DOHH2 (cell line): ENCODE measurements around the gene C20orf204.

ENCODE experiments used
- H3F3A ChIP-seq: fragments of 200-600 bp; sonication (generic), shearing (Covaris generic); 2 replicates; pipeline ENCODE4 v1.6.0; 2016; ENCODE audit warnings: antibody characterized with exemption, mild to moderate bottlenecking; ENCODE audit not compliant: control insufficient read depth, insufficient read depth
- H3K27ac ChIP-seq: fragments of 200-600 bp; sonication (generic); 2 replicates; pipeline ENCODE4 v1.5.1; 2014; ENCODE audit warnings: low read depth, mild to moderate bottlenecking, low read length, moderate library complexity
- H3K27me3 ChIP-seq: fragments of 200-600 bp; sonication (generic); 2 replicates; pipeline ENCODE4 v1.6.1; 2014; ENCODE audit warnings: mild to moderate bottlenecking, low read length, mixed read lengths; ENCODE audit not compliant: control insufficient read depth
- H3K36me3 ChIP-seq: fragments of 200-600 bp; sonication (generic); 2 replicates; pipeline ENCODE4 v1.6.1; 2014; ENCODE audit warnings: mild to moderate bottlenecking, low read length, moderate library complexity, mixed read lengths; ENCODE audit not compliant: control insufficient read depth
- H3K4me1 ChIP-seq: fragments of 200-600 bp; sonication (generic); 2 replicates; pipeline ENCODE4 v1.6.1; 2014; ENCODE audit warnings: mild to moderate bottlenecking, low read length, mixed read lengths; ENCODE audit not compliant: control insufficient read depth
- H3K4me2 ChIP-seq: fragments of 200-600 bp; sonication (generic); 2 replicates; pipeline ENCODE4 v1.6.0; 2014; ENCODE audit warnings: mild to moderate bottlenecking, low read length, moderate library complexity
- H3K4me3 ChIP-seq: fragments of 200-600 bp; sonication (generic); 2 replicates; pipeline ENCODE4 v1.5.1; 2014; ENCODE audit warnings: mild to moderate bottlenecking, low read length, mixed read lengths
- H3K79me2 ChIP-seq: fragments of 200-600 bp; sonication (generic); 2 replicates; pipeline ENCODE4 v1.6.1; 2014; ENCODE audit warnings: mild to moderate bottlenecking, low read length, mixed read lengths; ENCODE audit not compliant: control insufficient read depth
- H3K9me2 ChIP-seq: fragments of 200-600 bp; sonication (generic); replicated peaks from 2 replicates; pipeline ENCODE4 v1.6.1; 2014; ENCODE audit warnings: mild to moderate bottlenecking, low read length, mixed read lengths; ENCODE audit not compliant: control insufficient read depth
- H3K9me3 ChIP-seq: fragments of 200-600 bp; sonication (generic); 2 replicates; pipeline ENCODE4 v1.6.1; 2014; ENCODE audit warnings: antibody characterized with exemption, low read length, mixed read lengths; ENCODE audit not compliant: control insufficient read depth, insufficient read depth
- H4K20me1 ChIP-seq: fragments of 200-600 bp; sonication (generic); 2 replicates; pipeline ENCODE4 v1.6.0; 2014; ENCODE audit warnings: low read depth, mild to moderate bottlenecking, antibody characterized with exemption, low read length, moderate library complexity; ENCODE audit not compliant: control insufficient read depth, insufficient read depth
- EZH2phosphoT487 ChIP-seq: fragments of 200-600 bp; sonication (generic); IDR thresholded peaks from 2 replicates; pipeline ENCODE4 v1.6.1; 2017; ENCODE audit warnings: borderline replicate concordance, mild to moderate bottlenecking, antibody characterized with exemption, low read length, moderate library complexity, mixed read lengths
- TF ChIP-seq, protein P1 (sequence below): fragments of 200-600 bp; sonication (generic); IDR thresholded peaks from one replicate; pipeline ENCODE4 v1.5.1; 2014; ENCODE audit warnings: antibody characterized with exemption, mild to moderate bottlenecking, low read depth, low read length; ENCODE audit not compliant: poor library complexity, severe bottlenecking

C20orf204 gene

DNA sequence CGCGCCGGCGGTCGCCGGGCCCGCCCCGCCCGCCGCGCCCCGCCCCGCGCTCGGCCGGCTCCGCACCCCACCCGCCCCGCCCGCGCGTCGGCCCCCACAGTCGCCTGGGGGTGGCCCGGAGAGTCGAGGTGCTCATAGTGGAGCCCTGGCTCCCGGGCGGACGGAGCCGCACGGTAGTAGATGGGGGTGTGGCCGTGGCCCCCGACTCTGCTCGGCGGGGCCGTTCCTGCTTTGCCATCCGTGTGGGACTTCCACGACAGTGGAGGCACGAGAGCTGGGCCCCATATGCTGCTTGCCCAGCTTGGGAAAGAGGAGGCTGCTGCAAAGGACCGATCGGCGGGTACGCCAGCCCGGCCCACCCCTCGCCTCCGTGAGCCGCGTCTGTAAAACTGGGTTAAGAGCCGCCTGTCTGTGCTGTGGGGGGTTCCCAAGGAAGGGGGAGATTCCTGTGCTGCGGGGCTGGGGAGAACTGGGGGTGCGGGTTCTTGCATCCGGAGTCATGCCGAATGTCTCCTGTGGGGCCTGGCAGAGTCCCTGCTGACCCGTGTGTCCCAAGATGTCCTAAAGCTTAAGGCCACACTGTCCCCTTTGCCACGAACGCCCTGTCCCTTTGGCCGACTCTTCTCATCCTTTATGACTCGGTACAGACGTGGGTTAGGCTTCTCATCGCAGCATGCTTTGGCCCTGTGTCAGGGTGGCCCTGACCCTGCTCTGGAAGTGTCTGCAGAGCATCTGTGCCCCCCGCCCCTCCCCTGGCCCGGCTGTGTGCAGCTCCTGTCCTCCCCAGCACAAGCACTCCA is 44.2 kb downstream of the C20orf204 start, which contains the start of gene OPRL1:
TSS of gene OPRL1 (plus strand) at position 70 of the 800 bp plus-strand sequence. CDS start 12,639 bp downstream, outside the sequence.
- peaks cover 25% of the 10 kb centered on the region for H3K79me2 ChIP-seq
- peak within 1 kb of the TSS; percentile 95 for H3K4me2 ChIP-seq
- no peaks in the 10 kb centered on the region for H3K9me3 ChIP-seq
- H3K27me3 ChIP-seq: peaks cover 26% of the 10 kb centered on the region
- peak within 1 kb of the TSS; percentile 89 for H3K27ac ChIP-seq
- H4K20me1 ChIP-seq: no peaks in the 10 kb centered on the region
- H3F3A ChIP-seq: peaks cover 23% of the 10 kb centered on the region
- peaks cover 30% of the 10 kb centered on the region for H3K36me3 ChIP-seq
- TF ChIP-seq, protein P1, sequence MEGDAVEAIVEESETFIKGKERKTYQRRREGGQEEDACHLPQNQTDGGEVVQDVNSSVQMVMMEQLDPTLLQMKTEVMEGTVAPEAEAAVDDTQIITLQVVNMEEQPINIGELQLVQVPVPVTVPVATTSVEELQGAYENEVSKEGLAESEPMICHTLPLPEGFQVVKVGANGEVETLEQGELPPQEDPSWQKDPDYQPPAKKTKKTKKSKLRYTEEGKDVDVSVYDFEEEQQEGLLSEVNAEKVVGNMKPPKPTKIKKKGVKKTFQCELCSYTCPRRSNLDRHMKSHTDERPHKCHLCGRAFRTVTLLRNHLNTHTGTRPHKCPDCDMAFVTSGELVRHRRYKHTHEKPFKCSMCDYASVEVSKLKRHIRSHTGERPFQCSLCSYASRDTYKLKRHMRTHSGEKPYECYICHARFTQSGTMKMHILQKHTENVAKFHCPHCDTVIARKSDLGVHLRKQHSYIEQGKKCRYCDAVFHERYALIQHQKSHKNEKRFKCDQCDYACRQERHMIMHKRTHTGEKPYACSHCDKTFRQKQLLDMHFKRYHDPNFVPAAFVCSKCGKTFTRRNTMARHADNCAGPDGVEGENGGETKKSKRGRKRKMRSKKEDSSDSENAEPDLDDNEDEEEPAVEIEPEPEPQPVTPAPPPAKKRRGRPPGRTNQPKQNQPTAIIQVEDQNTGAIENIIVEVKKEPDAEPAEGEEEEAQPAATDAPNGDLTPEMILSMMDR: no peak
- TF ChIP-seq EZH2phosphoT487: no peak
- peaks cover 58% of the 10 kb centered on the region for H3K4me1 ChIP-seq
- no peaks in the 10 kb centered on the region for H3K9me2 ChIP-seq
- H3K4me3 ChIP-seq: peak within 1 kb of the TSS; percentile 99

DNA sequence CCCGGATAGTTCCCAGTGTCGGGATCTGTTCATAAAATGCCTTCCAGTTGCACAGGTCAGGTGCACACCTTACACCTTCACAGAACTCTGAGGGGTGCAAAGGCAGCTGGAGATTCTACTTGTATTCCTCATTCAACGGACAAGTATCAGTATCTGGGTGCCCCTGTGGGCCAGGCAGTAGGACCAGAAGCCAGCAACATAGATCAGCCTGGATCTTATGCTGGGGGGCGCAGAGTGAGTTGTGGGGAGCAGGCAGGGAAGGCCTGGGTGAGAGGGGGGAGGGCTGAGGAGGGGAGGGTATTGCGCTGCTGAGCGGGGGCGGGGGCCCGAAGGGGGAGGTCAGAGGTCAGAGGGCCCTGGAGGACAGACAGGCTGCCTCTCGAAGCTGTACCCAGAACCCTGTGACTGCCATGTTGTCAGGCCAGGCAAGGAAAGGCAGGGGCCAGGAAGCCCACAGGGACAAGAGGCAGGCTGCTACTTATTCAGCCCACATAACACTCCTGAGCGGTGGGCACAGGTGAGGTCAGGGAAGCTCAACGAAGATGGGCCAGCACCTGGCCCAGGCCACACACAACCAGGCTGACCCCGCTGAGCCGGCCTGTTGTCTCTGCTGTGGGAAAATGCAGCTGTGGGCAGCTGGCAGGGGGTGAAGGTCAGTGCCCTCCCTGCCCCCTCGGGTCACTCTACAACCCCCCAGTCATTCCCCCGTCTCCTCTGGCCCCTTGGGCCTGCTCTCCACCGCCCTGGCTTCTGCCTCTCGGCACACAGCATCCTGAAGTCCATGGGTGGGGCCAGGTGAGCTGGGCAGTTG is 45.0 kb downstream of the C20orf204 start:
- Histone ChIP-seq H3K4me3 (peak overlapping the region; percentile 82), H3K4me1 (peaks cover 58% of the 10 kb centered on the region), H3K27ac (no peak overlapping the region), H3K4me2 (peak overlapping the region; percentile 89), H3F3A (peaks cover 23% of the 10 kb centered on the region), H3K9me2 (no peaks in the 10 kb centered on the region), H3K9me3 (no peaks in the 10 kb centered on the region), H4K20me1 (no peaks in the 10 kb centered on the region), H3K27me3 (peaks cover 26% of the 10 kb centered on the region), H3K36me3 (peaks cover 22% of the 10 kb centered on the region), H3K79me2 (peaks cover 23% of the 10 kb centered on the region)
- no peak for TF ChIP-seq EZH2phosphoT487
- TF ChIP-seq, protein P1: no peak

DNA sequence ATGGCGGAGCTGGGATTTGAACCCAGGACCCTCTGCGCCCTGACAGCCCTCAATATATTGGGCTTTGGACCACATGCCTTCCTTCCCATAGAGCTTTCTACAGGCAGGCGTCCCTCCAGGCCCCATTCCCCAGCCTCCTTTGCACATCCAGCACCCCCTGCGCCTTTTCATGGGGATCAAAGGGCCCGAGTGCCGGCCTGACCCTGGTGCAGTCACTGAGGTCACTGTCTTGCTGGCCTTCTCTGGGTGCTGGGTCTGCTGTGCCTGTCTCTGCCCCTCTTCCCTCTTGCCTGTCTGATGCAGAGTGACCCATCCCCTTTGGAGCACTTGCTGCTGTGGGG is 45.6 kb downstream of the C20orf204 start:
- H3K9me2 ChIP-seq: no peaks in the 10 kb centered on the region
- H3K9me3 ChIP-seq: 0 out of 2 replicates have a peak, but pooled peaks cover under 1% of the 10 kb centered on the region
- H3F3A ChIP-seq: peaks cover 23% of the 10 kb centered on the region
- H3K27ac ChIP-seq: no peak overlapping the region
- no peak for TF ChIP-seq EZH2phosphoT487
- TF ChIP-seq, protein P1: no peak
- H4K20me1 ChIP-seq: no peaks in the 10 kb centered on the region
- peaks cover 26% of the 10 kb centered on the region for H3K27me3 ChIP-seq
- peaks cover 18% of the 10 kb centered on the region for H3K79me2 ChIP-seq
- H3K4me3 ChIP-seq: no peak overlapping the region
- H3K4me1 ChIP-seq: peaks cover 52% of the 10 kb centered on the region
- H3K36me3 ChIP-seq: peaks cover 16% of the 10 kb centered on the region
- H3K4me2 ChIP-seq: no peak overlapping the region
